A549 treated with AZD9567 at 1 μM for 4 hours (cell line): ENCODE data around the gene GNG4. TPM values are rescaled to one million over a fixed set of nuclear protein-coding genes. Genes with fewer than 3 reads are reported as not detected.

Experiments used
- total RNA-seq: library from RNA; stranded (reverse); fragments of 200-300 nt; extraction: Qiagen RNA extraction; gene quantifications from 5 replicates; pipeline ENCODE4 v1.2.3, GENCODE V29; 2022; ENCODE audit not compliant: insufficient read depth

Gene GNG4
- total RNA-seq: 12.0 to 19.4 TPM (median 13.2 TPM) in 5 replicates

GRCh38 chr1:235649368-235650163 is at the start of gene GNG4:
GNG4 (minus strand) TSS chr1:235649784; CDS start chr1:235583838, 65,946 bp downstream.

DNA sequence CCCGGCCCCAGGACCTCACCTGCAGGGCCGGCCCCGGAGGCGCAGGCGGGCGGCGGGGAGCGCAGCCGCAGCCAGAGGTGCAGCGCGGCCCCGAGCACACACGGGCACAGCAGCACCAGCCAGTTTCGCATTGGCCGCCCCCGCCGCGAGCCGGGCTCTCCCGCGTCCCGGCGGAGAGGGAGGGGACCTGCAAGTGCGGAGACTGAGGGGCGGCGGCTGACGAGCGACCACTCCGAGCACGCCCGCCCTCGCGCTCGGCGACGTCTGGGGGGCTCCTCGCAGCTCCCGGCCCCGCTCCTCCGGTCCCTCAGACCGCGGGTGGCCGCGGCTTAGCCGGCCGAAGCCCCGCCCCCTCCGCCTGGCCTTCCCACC is 145.5 kb downstream of the GNG4 start, which contains the start of gene B3GALNT2:
Gene B3GALNT2, minus strand, starts transcription at position 331 of the 372 bp plus-strand sequence. Its CDS starts 200 bp downstream, at position 131.

Other genes with a start within 250 kb of the GNG4 start
- gene B3GALNT2, start 145.3 kb downstream of the GNG4 start, total RNA-seq: 14.1 to 19.9 TPM (median 17.7 TPM) in 5 replicates
- gene LYST, start 217.1 kb upstream of the GNG4 start, total RNA-seq: 3.6 to 5.6 TPM (median 4.4 TPM) in 5 replicates